ENCODE results near the gene GPX4. TPM values are rescaled to one million over a fixed set of nuclear protein-coding genes. Genes with fewer than 3 reads are reported as not detected.

Gene GPX4, protein sequence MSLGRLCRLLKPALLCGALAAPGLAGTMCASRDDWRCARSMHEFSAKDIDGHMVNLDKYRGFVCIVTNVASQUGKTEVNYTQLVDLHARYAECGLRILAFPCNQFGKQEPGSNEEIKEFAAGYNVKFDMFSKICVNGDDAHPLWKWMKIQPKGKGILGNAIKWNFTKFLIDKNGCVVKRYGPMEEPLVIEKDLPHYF
- 100 to 1,000 TPM; 338 to 386 (median 375) TPM for total RNA-seq

DNA sequence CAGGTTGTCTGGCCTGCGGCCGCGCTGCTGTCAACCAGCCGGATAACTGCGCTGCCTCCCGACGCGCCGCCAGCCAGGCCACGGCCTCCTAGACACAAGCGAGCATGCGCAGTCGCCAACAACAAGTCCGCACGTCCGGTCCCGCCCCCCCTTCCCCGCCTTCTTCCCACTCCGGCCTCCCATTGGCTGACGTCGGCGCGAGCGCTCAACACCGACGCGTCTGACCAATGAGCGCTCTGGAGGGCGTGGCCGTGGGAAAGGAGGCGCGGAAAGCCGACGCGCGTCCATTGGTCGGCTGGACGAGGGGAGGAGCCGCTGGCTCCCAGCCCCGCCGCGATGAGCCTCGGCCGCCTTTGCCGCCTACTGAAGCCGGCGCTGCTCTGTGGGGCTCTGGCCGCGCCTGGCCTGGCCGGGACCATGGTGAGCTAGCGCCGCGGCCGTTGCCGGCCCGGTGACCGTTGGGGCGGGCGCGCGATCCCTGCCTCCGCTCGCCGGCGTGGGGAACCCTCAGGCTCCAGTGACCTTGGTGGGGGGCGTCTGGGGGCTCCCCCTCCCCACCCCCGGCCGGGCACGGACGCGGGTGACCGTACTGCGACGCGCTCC is at the start of gene GPX4:
Gene GPX4 (plus strand): TSS at position 287 of the 603 bp plus-strand sequence. CDS start 50 bp downstream, at position 337.
- intact Hi-C loops (cut with DNase I), result loop anchor here (5.0 kb wide), 1 partner anchor 82 kb away; the partner anchor contains the start of genes RNU6-2 and TMEM259
- Histone ChIP-seq H3K36me3 (peaks cover 21 to 32% (median 30%) of the 10 kb centered on the region in 4 donors), H3K9me3 (no peaks in the 10 kb centered on the region), H3K4me1 (peaks cover 61 to 81% (median 70%) of the 10 kb centered on the region in 4 donors), H3K27ac (replicated peaks in 1 of 4) (peak within 1 kb of the TSS; percentile 95 to 100 (median 98)), H3K4me3 (peak within 1 kb of the TSS; percentile 74 to 92 (median 82)), H3K27me3 (no peaks in the 10 kb centered on the region)
- TF ChIP-seq POLR2AphosphoS5 (IDR thresholded peaks at IDR 0.05), result peak; percentile 98 to 99
- peak; percentile 90 for TF ChIP-seq POLR2A (IDR thresholded peaks at IDR 0.05; ENCODE audit: low read depth)
- TF ChIP-seq EP300 (IDR thresholded peaks at IDR 0.05), result no peak
- TF ChIP-seq, protein P1, sequence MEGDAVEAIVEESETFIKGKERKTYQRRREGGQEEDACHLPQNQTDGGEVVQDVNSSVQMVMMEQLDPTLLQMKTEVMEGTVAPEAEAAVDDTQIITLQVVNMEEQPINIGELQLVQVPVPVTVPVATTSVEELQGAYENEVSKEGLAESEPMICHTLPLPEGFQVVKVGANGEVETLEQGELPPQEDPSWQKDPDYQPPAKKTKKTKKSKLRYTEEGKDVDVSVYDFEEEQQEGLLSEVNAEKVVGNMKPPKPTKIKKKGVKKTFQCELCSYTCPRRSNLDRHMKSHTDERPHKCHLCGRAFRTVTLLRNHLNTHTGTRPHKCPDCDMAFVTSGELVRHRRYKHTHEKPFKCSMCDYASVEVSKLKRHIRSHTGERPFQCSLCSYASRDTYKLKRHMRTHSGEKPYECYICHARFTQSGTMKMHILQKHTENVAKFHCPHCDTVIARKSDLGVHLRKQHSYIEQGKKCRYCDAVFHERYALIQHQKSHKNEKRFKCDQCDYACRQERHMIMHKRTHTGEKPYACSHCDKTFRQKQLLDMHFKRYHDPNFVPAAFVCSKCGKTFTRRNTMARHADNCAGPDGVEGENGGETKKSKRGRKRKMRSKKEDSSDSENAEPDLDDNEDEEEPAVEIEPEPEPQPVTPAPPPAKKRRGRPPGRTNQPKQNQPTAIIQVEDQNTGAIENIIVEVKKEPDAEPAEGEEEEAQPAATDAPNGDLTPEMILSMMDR (IDR thresholded peaks at IDR 0.05), result no peak
- DNase-seq (ENCODE audit: extremely low spot score), result peak; percentile 100
- WGBS, result 0% methylated on average over 8 of the region's 75 CpGs

DNA sequence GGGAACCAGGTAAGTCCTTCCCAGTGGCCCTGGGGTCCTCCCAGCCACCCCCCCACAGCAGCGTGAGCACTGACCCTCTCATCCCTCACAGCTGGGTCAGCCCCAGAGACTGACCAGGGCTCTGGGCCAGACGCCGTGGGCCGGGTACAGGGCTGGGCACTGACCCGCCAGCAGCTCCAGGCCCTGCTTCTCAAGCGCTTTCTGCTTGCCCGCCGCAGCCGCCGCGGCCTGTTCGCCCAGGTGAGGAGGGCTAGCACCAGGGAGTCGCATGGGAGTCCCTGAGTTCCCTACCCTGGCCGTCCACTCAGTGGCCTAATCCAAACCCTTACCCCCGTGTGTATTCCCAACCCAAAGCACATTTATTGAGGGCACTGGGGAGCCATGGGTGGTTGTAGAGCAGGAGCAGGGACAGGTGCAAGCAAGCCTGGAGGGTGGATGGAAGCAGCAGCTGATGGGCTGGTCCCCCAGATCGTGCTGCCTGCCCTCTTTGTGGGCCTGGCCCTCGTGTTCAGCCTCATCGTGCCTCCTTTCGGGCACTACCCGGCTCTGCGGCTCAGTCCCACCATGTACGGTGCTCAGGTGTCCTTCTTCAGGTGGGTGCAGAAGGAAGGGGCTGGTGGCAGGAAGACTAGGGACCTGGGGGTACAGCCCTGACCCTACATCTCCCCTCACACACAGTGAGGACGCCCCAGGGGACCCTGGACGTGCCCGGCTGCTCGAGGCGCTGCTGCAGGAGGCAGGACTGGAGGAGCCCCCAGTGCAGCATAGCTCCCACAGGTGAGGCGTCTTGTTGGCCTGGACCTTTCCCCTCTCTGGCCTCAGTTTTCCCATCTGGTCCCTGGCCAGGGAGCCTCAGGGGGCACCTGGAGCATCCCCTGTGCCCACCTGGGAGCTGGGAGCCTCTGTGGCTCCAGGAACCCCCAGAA is 49.4 kb upstream of the GPX4 start:
- no peaks in the 10 kb centered on the region for H3K4me1 ChIP-seq
- no peak overlapping the region for H3K4me3 ChIP-seq
- H3K36me3 ChIP-seq, result peaks cover 0 to 33% (median 6%) of the 10 kb centered on the region in 4 donors
- intact Hi-C loops (cut with DNase I), result no loop called here
- H3K27ac ChIP-seq (replicated peaks in 1 of 4), result no peak overlapping the region
- H3K9me3 ChIP-seq, result peaks cover 4 to 39% (median 37%) of the 10 kb centered on the region in 4 donors
- 94% methylated on average over 25 of the region's 28 CpGs for WGBS
- TF ChIP-seq POLR2AphosphoS5 (IDR thresholded peaks at IDR 0.05) (no peak), EP300 (IDR thresholded peaks at IDR 0.05) (no peak), POLR2A (IDR thresholded peaks at IDR 0.05; ENCODE audit: low read depth) (no peak)
- TF ChIP-seq, protein P1 (IDR thresholded peaks at IDR 0.05), result no peak
- no peak for DNase-seq (ENCODE audit: extremely low spot score)
- H3K27me3 ChIP-seq, result no peaks in the 10 kb centered on the region

DNA sequence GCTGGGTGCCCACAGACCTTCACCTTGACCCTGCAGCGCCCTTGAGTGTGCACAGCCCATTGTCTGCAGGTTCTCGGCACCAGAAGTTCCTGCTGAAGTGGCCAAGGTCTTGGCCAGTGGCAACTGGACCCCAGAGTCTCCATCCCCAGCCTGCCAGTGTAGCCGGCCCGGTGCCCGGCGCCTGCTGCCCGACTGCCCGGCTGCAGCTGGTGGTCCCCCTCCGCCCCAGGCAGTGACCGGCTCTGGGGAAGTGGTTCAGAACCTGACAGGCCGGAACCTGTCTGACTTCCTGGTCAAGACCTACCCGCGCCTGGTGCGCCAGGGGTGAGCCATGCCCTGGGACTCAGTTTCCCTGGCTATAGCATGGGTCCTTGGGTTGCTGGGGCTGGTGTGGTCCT is 48.8 kb upstream of the GPX4 start:
- Histone ChIP-seq H3K27me3 (no peaks in the 10 kb centered on the region), H3K36me3 (peaks cover 0 to 33% (median 6%) of the 10 kb centered on the region in 4 donors), H3K4me1 (no peaks in the 10 kb centered on the region), H3K9me3 (peaks cover 4 to 44% (median 40%) of the 10 kb centered on the region in 4 donors), H3K27ac (replicated peaks in 1 of 4) (no peak overlapping the region), H3K4me3 (no peak overlapping the region)
- 90% methylated on average over 8 of the region's 14 CpGs for WGBS
- TF ChIP-seq EP300 (IDR thresholded peaks at IDR 0.05) (no peak), POLR2A (IDR thresholded peaks at IDR 0.05; ENCODE audit: low read depth) (no peak), POLR2AphosphoS5 (IDR thresholded peaks at IDR 0.05) (no peak)
- TF ChIP-seq, protein P1 (IDR thresholded peaks at IDR 0.05), result no peak
- DNase-seq (ENCODE audit: extremely low spot score), result no peak
- intact Hi-C loops (cut with DNase I), result no loop called here

- H3K27me3 ChIP-seq, result no peaks in the 10 kb centered on the region
- no peak overlapping the region for H3K27ac ChIP-seq (replicated peaks in 1 of 4)
- intact Hi-C loops (cut with DNase I), result no loop called here
- WGBS, result 97% methylated on average over 16 of the region's 20 CpGs
- H3K36me3 ChIP-seq, result peaks cover 0 to 33% (median 6%) of the 10 kb centered on the region in 4 donors
- DNase-seq (ENCODE audit: extremely low spot score), result no peak
- no peak overlapping the region for H3K4me3 ChIP-seq
- TF ChIP-seq POLR2AphosphoS5 (IDR thresholded peaks at IDR 0.05), result no peak
- TF ChIP-seq, protein P1 (IDR thresholded peaks at IDR 0.05), result no peak
- TF ChIP-seq EP300 (IDR thresholded peaks at IDR 0.05), result no peak
- no peak for TF ChIP-seq POLR2A (IDR thresholded peaks at IDR 0.05; ENCODE audit: low read depth)
- H3K4me1 ChIP-seq, result no peaks in the 10 kb centered on the region
- H3K9me3 ChIP-seq, result peaks cover 4 to 44% (median 40%) of the 10 kb centered on the region in 4 donors
Measured at GRCh38 chr19:1055886-1056620, 47.7 kb upstream of the GPX4 start.
